OCI-LY7 (cell line): Measurements from ENCODE around the gene AP3B2. TPM values are rescaled to one million over a fixed set of nuclear protein-coding genes. Genes with fewer than 3 reads are reported as not detected.

ENCODE experiments used
- BruUV-seq: library from RNA; stranded (reverse); fragments of 400-500 nt; replicated peaks from 2 replicates; lab custom pipeline; 2021; lab: Mats Ljungman, UMichigan
- CTCF ChIA-PET: fragments of 300-600 bp; sonication (Branson Sonifier 250); formaldehyde crosslinking; loops from one replicate; lab custom pipeline; 2022; ENCODE audit warnings: antibody characterized with exemption; ENCODE audit not compliant: unreplicated experiment; lab: Charles Lee
- POLR2A ChIA-PET: fragments of 300-600 bp; sonication (Branson Sonifier 250); formaldehyde crosslinking; loops from one replicate; lab custom pipeline; 2022; ENCODE audit warnings: antibody characterized with exemption; lab: Charles Lee
- DNase-seq: peaks from one replicate; pipeline ENCODE4 v3.0.0-alpha.2; 2015; ENCODE audit warnings: low spot score
- H2AFZ ChIP-seq: fragments of 200-600 bp; sonication (generic), shearing (Covaris generic); 2 replicates; pipeline ENCODE4 v1.6.1; 2014; ENCODE audit warnings: mild to moderate bottlenecking, antibody characterized with exemption, low read length, moderate library complexity
- H3K27ac ChIP-seq: fragments of 200-600 bp; sonication (generic); 2 replicates; pipeline ENCODE4 v1.5.1; 2014; ENCODE audit warnings: mixed run types, low read depth, mild to moderate bottlenecking, moderate library complexity, low read length, inconsistent platforms; ENCODE audit not compliant: poor library complexity, severe bottlenecking
- H3K36me3 ChIP-seq: fragments of 200-600 bp; sonication (generic); 2 replicates; pipeline ENCODE4 v1.6.1; 2014; ENCODE audit warnings: mild to moderate bottlenecking, antibody characterized with exemption, low read length, moderate library complexity, mixed read lengths; ENCODE audit not compliant: insufficient read depth
- H3K4me1 ChIP-seq: fragments of 200-600 bp; sonication (generic); 2 replicates; pipeline ENCODE4 v1.5.1; 2014; ENCODE audit warnings: mild to moderate bottlenecking, low read length; ENCODE audit not compliant: insufficient read depth, poor library complexity, severe bottlenecking
- H3K4me2 ChIP-seq: fragments of 200-600 bp; sonication (generic); 2 replicates; pipeline ENCODE4 v1.6.1; 2014; ENCODE audit warnings: mild to moderate bottlenecking, low read length
- H3K4me3 ChIP-seq: fragments of 200-600 bp; sonication (generic); 2 replicates; pipeline ENCODE4 v1.5.1; 2014; ENCODE audit warnings: mild to moderate bottlenecking, low read depth, low read length; ENCODE audit not compliant: poor library complexity, severe bottlenecking
- H3K79me2 ChIP-seq: fragments of 200-600 bp; sonication (generic); 2 replicates; pipeline ENCODE4 v1.6.1; 2016; ENCODE audit warnings: low read depth, mild to moderate bottlenecking, low read length, moderate library complexity, mixed read lengths; ENCODE audit not compliant: insufficient read depth
- H3K9me2 ChIP-seq: fragments of 200-600 bp; sonication (generic); 2 replicates; pipeline ENCODE4 v1.6.1; 2016; ENCODE audit warnings: mild to moderate bottlenecking, low read length, mixed read lengths; ENCODE audit not compliant: insufficient read depth
- H3K9me3 ChIP-seq: fragments of 200-600 bp; sonication (generic); 2 replicates; pipeline ENCODE4 v1.6.1; 2014; ENCODE audit warnings: mild to moderate bottlenecking, mixed run types, low read length, mixed read lengths
- H4K20me1 ChIP-seq: fragments of 200-600 bp; sonication (generic); 2 replicates; pipeline ENCODE4 v1.6.1; 2014; ENCODE audit warnings: mild to moderate bottlenecking, antibody characterized with exemption, low read length, moderate library complexity, mixed read lengths; ENCODE audit not compliant: insufficient read depth
- EZH2phosphoT487 ChIP-seq: fragments of 200-600 bp; sonication (generic); IDR thresholded peaks from 2 replicates; pipeline ENCODE4 v1.6.1; 2018; ENCODE audit warnings: low read depth, borderline replicate concordance, mild to moderate bottlenecking, mixed run types, antibody characterized with exemption, low read length, moderate library complexity, mixed read lengths
- intact Hi-C: fragments of 100-400 bp; cut with micrococcal nuclease; formaldehyde crosslinking; loops from one replicate; pipeline ENCODE4 v1.10.0; 2022; ENCODE audit not compliant: unreplicated experiment
- total RNA-seq, 2 experiments: library from RNA; depleted of rRNA in 1 of 2; stranded (reverse); fragments of >200 nt in 1 of 2; shearing (Covaris generic) in 1 of 2; gene quantifications; 2 replicates each; pipeline ENCODE4 v1.2.3, GENCODE V29; 2014 to 2022
- TF ChIP-seq, protein P1 (sequence below): fragments of 200-600 bp; sonication (generic); conservative IDR thresholded peaks from 2 replicates; pipeline ENCODE4 v1.5.1; 2014; ENCODE audit warnings: mild to moderate bottlenecking, antibody characterized with exemption, low read length, moderate library complexity, mixed read lengths

AP3B2 gene
- total RNA-seq, 2 experiments from 2014 or later = 0.13 TPM; not detected in 1

DNA sequence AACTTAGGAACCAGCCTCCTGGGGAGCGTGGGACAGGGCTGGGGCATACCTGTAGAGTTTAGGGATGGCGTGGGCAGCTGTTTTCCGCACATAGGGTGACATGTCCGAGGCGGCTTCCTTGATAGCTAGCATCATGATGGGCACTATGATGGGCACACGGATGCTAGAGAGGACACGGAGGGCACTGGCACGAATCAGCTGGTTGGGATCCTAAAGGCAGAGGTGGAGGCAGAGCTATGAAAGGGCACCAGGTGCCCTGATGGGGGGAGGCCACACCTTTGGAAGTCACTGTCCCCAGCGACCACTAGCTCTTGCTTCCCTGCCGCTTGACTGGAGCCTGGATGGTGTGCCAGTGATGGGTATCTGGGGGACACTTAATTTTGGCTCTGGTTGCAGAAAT, 28.3 kb downstream of the AP3B2 start:
- ChIA-PET POLR2A (interaction anchor here (0.6 kb wide), 1 partner anchor 77 kb away, joined by 3 read pairs; no protein-coding TSS in a partner anchor), CTCF (no interaction called here)
- Histone ChIP-seq H3K36me3 (no peaks in the 10 kb centered on the region), H4K20me1 (no peaks in the 10 kb centered on the region), H3K4me2 (no peak overlapping the region), H3K27ac (no peak overlapping the region), H3K4me1 (no peaks in the 10 kb centered on the region), H3K79me2 (no peaks in the 10 kb centered on the region), H2AFZ (no peak overlapping the region), H3K9me3 (no peaks in the 10 kb centered on the region), H3K9me2 (no peaks in the 10 kb centered on the region), H3K4me3 (no peak overlapping the region)
- intact Hi-C loops = no loop called here
- no peak for DNase-seq
- BruUV-seq = no TSS peak
- TF ChIP-seq, protein P1, sequence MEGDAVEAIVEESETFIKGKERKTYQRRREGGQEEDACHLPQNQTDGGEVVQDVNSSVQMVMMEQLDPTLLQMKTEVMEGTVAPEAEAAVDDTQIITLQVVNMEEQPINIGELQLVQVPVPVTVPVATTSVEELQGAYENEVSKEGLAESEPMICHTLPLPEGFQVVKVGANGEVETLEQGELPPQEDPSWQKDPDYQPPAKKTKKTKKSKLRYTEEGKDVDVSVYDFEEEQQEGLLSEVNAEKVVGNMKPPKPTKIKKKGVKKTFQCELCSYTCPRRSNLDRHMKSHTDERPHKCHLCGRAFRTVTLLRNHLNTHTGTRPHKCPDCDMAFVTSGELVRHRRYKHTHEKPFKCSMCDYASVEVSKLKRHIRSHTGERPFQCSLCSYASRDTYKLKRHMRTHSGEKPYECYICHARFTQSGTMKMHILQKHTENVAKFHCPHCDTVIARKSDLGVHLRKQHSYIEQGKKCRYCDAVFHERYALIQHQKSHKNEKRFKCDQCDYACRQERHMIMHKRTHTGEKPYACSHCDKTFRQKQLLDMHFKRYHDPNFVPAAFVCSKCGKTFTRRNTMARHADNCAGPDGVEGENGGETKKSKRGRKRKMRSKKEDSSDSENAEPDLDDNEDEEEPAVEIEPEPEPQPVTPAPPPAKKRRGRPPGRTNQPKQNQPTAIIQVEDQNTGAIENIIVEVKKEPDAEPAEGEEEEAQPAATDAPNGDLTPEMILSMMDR = no peak
- no peak for TF ChIP-seq EZH2phosphoT487

DNA sequence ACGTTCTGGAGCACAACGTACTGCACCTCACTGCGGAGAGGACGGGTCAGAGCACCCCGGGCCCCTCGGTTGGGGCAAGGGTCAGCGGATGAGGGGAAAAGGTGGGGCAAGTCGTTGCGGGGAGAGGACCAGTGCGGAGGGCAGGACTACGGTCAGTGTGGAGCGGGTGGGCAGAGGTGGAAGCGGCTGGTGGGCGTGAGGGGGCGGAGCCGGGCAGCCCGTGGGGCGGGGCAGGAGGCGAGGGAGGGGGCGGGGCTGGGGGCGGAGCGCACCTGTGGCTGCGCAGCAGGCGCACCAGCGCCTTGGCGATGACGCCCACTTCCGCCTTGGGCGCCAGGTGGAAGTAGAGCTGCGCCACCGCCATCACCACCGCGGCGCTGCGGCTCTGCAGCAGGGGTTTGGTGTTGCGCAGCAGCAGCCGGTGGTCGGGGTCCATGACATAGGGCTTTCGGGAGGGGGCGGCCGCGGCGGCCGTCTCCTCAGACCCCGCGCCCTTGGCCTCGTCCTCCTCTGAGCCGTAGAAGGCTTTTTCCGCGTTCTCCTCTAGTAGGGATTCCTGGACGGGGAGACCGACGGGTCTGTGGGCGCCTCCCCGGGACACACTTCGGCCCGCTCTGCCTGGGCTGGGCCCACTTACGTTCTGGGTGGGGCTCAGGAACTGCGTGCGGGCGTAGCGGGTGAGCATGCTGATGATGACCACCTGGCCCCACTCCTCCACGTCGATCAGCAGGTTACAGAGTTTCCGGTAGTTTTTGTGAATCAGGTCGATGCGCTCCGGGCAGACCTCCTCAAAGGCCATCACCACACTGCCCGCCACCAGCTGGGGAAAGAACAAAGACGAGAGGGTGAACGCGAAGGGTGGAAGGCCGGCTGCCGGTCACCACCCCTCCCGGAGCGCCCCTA, 29.2 kb downstream of the AP3B2 start:
- Histone ChIP-seq H3K79me2 (no peaks in the 10 kb centered on the region), H4K20me1 (no peaks in the 10 kb centered on the region), H3K36me3 (no peaks in the 10 kb centered on the region), H3K27ac (no peak overlapping the region), H2AFZ (peak overlapping the region; percentile 76; the same call in 1 of the 2 replicates), H3K4me1 (no peaks in the 10 kb centered on the region), H3K9me2 (no peaks in the 10 kb centered on the region), H3K4me2 (peak overlapping the region; percentile 60; the same call in 1 of the 2 replicates), H3K9me3 (no peaks in the 10 kb centered on the region), H3K4me3 (peak overlapping the region; percentile 50)
- CTCF ChIA-PET = no interaction called here
- peak; percentile 65 for DNase-seq
- TF ChIP-seq EZH2phosphoT487 = no peak
- TF ChIP-seq, protein P1 = no peak
- no TSS peak for BruUV-seq
- intact Hi-C loops = no loop called here
- POLR2A ChIA-PET = interaction anchor here (0.6 kb wide), 1 partner anchor 76 kb away, joined by 3 read pairs; no protein-coding TSS in a partner anchor
